Testis (tissue), 2 donors: ENCODE measurements around the gene ENTPD2.

Source experiments
- POLR2A ChIP-seq: fragments of 450-650 bp; IDR thresholded peaks from one replicate; pipeline ENCODE4 v1.6.1; 2017; ENCODE audit warnings: antibody characterized with exemption, mild to moderate bottlenecking, moderate library complexity
- TF ChIP-seq, protein P1 (sequence below), 3 experiments: fragments of 450-650 bp in 2 of 3; fragments of 200-600 bp in 1 of 3; sonication (generic) in 1 of 3; IDR thresholded peaks; one replicate each; pipeline ENCODE4 v1.5.1; 2016 to 2019; ENCODE audit warnings: antibody characterized with exemption in 3 of 3, mild to moderate bottlenecking in 2 of 3, moderate library complexity in 1 of 3

DNA sequence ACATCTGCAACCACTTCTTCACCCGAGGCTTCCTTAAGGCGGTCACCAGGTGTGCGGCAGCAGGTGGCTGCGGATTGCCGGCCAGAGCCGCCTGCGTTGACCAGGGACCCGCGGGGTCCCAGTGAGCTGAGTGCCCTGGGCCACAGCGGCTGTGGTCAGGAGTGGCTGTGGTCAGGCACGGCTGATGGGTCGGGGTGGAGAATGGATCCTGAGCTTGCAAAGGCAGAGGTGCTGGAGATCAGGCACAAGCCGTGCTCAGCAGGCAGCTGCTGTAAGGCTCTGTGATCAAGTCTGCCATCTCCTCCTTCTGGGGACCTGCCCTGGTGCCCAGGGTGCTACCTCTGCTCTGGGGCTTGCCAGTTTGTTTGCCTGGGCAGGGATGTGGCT is 25.5 kb upstream of the ENTPD2 start:
- TF ChIP-seq, protein P1, sequence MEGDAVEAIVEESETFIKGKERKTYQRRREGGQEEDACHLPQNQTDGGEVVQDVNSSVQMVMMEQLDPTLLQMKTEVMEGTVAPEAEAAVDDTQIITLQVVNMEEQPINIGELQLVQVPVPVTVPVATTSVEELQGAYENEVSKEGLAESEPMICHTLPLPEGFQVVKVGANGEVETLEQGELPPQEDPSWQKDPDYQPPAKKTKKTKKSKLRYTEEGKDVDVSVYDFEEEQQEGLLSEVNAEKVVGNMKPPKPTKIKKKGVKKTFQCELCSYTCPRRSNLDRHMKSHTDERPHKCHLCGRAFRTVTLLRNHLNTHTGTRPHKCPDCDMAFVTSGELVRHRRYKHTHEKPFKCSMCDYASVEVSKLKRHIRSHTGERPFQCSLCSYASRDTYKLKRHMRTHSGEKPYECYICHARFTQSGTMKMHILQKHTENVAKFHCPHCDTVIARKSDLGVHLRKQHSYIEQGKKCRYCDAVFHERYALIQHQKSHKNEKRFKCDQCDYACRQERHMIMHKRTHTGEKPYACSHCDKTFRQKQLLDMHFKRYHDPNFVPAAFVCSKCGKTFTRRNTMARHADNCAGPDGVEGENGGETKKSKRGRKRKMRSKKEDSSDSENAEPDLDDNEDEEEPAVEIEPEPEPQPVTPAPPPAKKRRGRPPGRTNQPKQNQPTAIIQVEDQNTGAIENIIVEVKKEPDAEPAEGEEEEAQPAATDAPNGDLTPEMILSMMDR (IDR thresholded peaks at IDR 0.05), result no peak
- no peak for TF ChIP-seq POLR2A
